A673 (cell line): ENCODE measurements around the gene GALNT18.

Source experiments
- EZH2 ChIP-seq: fragments of 200-600 bp; sonication (generic); IDR thresholded peaks from 2 replicates; pipeline ENCODE4 v1.6.1; 2017; ENCODE audit warnings: borderline replicate concordance, low read depth, mild to moderate bottlenecking, mixed read lengths, antibody characterized with exemption, low read length; ENCODE audit not compliant: poor library complexity, severe bottlenecking
- TF ChIP-seq, protein P1 (sequence below): fragments of 300-800, 200-600 bp; sonication (generic); conservative IDR thresholded peaks from 2 replicates; pipeline ENCODE4 v1.5.1; 2017; ENCODE audit warnings: low read depth, mild to moderate bottlenecking, antibody characterized with exemption, low read length, moderate library complexity, mixed read lengths

- TF ChIP-seq, protein P1, sequence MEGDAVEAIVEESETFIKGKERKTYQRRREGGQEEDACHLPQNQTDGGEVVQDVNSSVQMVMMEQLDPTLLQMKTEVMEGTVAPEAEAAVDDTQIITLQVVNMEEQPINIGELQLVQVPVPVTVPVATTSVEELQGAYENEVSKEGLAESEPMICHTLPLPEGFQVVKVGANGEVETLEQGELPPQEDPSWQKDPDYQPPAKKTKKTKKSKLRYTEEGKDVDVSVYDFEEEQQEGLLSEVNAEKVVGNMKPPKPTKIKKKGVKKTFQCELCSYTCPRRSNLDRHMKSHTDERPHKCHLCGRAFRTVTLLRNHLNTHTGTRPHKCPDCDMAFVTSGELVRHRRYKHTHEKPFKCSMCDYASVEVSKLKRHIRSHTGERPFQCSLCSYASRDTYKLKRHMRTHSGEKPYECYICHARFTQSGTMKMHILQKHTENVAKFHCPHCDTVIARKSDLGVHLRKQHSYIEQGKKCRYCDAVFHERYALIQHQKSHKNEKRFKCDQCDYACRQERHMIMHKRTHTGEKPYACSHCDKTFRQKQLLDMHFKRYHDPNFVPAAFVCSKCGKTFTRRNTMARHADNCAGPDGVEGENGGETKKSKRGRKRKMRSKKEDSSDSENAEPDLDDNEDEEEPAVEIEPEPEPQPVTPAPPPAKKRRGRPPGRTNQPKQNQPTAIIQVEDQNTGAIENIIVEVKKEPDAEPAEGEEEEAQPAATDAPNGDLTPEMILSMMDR = no peak
- no peak for TF ChIP-seq EZH2
These were observed 162.2 kb downstream of the GALNT18 start for GRCh38 chr11:11459578-11459977.
